Measurements from ENCODE around the gene ACTL7A. TPM values are rescaled to one million over a fixed set of nuclear protein-coding genes. Genes with fewer than 3 reads are reported as not detected.

Gene ACTL7A
- polyA plus RNA-seq, 1 donor from 2014 or later = not detected

DNA sequence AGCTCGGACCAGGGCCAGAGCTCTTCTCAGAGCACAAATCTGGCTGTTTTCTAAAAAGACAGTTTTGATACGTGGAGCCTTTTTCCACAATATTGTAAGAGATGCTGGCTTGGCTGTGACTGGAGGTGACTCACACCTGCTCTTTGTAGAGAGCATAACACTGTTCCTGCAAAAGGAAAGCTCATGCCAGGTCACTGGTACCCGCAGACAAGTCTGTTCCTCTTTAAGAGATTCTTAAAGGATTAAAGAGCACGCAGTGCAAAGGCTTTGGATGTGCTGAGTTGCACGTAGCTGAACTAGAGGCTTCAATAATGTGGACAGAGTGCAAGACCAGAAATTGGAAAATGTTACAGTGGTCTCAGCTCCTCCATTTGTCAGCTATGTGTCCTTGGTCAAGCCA lies 25.3 kb upstream of the ACTL7A start:
- no peaks in the 10 kb centered on the region for H3K27me3 ChIP-seq (ENCODE audit: insufficient read depth, low read depth, low read length)
- no peaks in the 10 kb centered on the region for H4K20me1 ChIP-seq (ENCODE audit: insufficient read depth)
- no peak overlapping the region for H3K4me2 ChIP-seq (ENCODE audit: low read length)
- no peaks in the 10 kb centered on the region for H3F3A ChIP-seq (ENCODE audit: insufficient read depth, low read length, poor library complexity, severe bottlenecking)
- H3K9ac ChIP-seq (ENCODE audit: low read length) = no peak overlapping the region
- no peak overlapping the region for H2AFZ ChIP-seq (ENCODE audit: low read depth, low read length)
- H3K9me3 ChIP-seq (ENCODE audit: low read length) = no peaks in the 10 kb centered on the region
- no peaks in the 10 kb centered on the region for H3K9me2 ChIP-seq (ENCODE audit: insufficient read depth, low read length)
- TF ChIP-seq EZH2 (IDR thresholded peaks at IDR 0.05; ENCODE audit: borderline replicate concordance, insufficient read depth, low read length, poor library complexity, severe bottlenecking) = no peak
- no peak for TF ChIP-seq RAD21 (conservative IDR thresholded peaks at IDR 0.05)
- TF ChIP-seq POLR2AphosphoS5 (IDR thresholded peaks at IDR 0.05) = no peak
- TF ChIP-seq EP300 (conservative IDR thresholded peaks at IDR 0.05; ENCODE audit: poor library complexity, severe bottlenecking) = no peak
- TF ChIP-seq, protein P1, sequence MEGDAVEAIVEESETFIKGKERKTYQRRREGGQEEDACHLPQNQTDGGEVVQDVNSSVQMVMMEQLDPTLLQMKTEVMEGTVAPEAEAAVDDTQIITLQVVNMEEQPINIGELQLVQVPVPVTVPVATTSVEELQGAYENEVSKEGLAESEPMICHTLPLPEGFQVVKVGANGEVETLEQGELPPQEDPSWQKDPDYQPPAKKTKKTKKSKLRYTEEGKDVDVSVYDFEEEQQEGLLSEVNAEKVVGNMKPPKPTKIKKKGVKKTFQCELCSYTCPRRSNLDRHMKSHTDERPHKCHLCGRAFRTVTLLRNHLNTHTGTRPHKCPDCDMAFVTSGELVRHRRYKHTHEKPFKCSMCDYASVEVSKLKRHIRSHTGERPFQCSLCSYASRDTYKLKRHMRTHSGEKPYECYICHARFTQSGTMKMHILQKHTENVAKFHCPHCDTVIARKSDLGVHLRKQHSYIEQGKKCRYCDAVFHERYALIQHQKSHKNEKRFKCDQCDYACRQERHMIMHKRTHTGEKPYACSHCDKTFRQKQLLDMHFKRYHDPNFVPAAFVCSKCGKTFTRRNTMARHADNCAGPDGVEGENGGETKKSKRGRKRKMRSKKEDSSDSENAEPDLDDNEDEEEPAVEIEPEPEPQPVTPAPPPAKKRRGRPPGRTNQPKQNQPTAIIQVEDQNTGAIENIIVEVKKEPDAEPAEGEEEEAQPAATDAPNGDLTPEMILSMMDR (IDR thresholded peaks at IDR 0.05; ENCODE audit: poor library complexity, severe bottlenecking) = no peak
- TF ChIP-seq, protein P2, sequence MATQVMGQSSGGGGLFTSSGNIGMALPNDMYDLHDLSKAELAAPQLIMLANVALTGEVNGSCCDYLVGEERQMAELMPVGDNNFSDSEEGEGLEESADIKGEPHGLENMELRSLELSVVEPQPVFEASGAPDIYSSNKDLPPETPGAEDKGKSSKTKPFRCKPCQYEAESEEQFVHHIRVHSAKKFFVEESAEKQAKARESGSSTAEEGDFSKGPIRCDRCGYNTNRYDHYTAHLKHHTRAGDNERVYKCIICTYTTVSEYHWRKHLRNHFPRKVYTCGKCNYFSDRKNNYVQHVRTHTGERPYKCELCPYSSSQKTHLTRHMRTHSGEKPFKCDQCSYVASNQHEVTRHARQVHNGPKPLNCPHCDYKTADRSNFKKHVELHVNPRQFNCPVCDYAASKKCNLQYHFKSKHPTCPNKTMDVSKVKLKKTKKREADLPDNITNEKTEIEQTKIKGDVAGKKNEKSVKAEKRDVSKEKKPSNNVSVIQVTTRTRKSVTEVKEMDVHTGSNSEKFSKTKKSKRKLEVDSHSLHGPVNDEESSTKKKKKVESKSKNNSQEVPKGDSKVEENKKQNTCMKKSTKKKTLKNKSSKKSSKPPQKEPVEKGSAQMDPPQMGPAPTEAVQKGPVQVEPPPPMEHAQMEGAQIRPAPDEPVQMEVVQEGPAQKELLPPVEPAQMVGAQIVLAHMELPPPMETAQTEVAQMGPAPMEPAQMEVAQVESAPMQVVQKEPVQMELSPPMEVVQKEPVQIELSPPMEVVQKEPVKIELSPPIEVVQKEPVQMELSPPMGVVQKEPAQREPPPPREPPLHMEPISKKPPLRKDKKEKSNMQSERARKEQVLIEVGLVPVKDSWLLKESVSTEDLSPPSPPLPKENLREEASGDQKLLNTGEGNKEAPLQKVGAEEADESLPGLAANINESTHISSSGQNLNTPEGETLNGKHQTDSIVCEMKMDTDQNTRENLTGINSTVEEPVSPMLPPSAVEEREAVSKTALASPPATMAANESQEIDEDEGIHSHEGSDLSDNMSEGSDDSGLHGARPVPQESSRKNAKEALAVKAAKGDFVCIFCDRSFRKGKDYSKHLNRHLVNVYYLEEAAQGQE (IDR thresholded peaks at IDR 0.05; ENCODE audit: borderline replicate concordance) = no peak
- no peak for TF ChIP-seq MXI1 (conservative IDR thresholded peaks at IDR 0.05; ENCODE audit: poor library complexity, severe bottlenecking)
- no peak for TF ChIP-seq SMC3 (conservative IDR thresholded peaks at IDR 0.05; ENCODE audit: poor library complexity)
- no peak for TF ChIP-seq TAF1 (IDR thresholded peaks at IDR 0.05; ENCODE audit: low read depth)
- no peak overlapping the region for H3K4me3 ChIP-seq (ENCODE audit: low read length)
- no peaks in the 10 kb centered on the region for H3K79me2 ChIP-seq (replicated peaks; ENCODE audit: insufficient read depth, low read length)
- no peaks in the 10 kb centered on the region for H3K36me3 ChIP-seq (ENCODE audit: insufficient read depth, low read length)
- H3K27ac ChIP-seq (ENCODE audit: low read length) = no peak overlapping the region

DNA sequence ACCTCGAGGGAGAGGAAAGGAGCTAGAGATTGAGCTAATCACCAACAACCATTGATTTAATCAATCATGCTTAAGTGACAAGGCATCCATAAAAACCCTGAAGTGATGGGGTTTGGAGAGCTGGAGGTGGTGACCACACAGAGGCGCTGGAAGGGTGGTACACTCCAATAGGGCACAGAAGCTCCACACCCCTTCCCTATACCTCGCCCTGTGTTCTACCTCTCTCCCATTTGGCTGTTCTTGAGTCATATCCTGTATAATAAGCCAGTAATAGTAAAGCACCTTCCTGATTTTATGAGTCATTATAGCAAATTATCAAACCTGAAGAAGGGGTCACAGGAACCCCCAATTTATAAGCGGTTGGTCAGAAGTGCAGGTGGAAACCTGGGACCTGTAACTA lies 24.5 kb upstream of the ACTL7A start:
- no peak overlapping the region for H3K4me2 ChIP-seq (ENCODE audit: low read length)
- H3K27me3 ChIP-seq (ENCODE audit: insufficient read depth, low read depth, low read length) = no peaks in the 10 kb centered on the region
- no peaks in the 10 kb centered on the region for H4K20me1 ChIP-seq (ENCODE audit: insufficient read depth)
- no peak overlapping the region for H3K27ac ChIP-seq (ENCODE audit: low read length)
- H3K9me3 ChIP-seq (ENCODE audit: low read length) = no peaks in the 10 kb centered on the region
- H3F3A ChIP-seq (ENCODE audit: insufficient read depth, low read length, poor library complexity, severe bottlenecking) = no peaks in the 10 kb centered on the region
- H3K9me2 ChIP-seq (ENCODE audit: insufficient read depth, low read length) = no peaks in the 10 kb centered on the region
- no peak overlapping the region for H3K4me3 ChIP-seq (ENCODE audit: low read length)
- H3K36me3 ChIP-seq (ENCODE audit: insufficient read depth, low read length) = no peaks in the 10 kb centered on the region
- H2AFZ ChIP-seq (ENCODE audit: low read depth, low read length) = no peak overlapping the region
- no peak overlapping the region for H3K9ac ChIP-seq (ENCODE audit: low read length)
- no peaks in the 10 kb centered on the region for H3K79me2 ChIP-seq (replicated peaks; ENCODE audit: insufficient read depth, low read length)
- TF ChIP-seq, protein P1 (IDR thresholded peaks at IDR 0.05; ENCODE audit: poor library complexity, severe bottlenecking) = no peak

All from neural cell (in vitro differentiated cells).